Ecto neural progenitor cell (in vitro differentiated cells): ENCODE data around the gene ZFAND2A.

ENCODE experiments used
- DNase-seq: peaks from one replicate; pipeline ENCODE4 v3.0.0-alpha.2; 2018; ENCODE audit warnings: low spot score

ZFAND2A gene

DNA sequence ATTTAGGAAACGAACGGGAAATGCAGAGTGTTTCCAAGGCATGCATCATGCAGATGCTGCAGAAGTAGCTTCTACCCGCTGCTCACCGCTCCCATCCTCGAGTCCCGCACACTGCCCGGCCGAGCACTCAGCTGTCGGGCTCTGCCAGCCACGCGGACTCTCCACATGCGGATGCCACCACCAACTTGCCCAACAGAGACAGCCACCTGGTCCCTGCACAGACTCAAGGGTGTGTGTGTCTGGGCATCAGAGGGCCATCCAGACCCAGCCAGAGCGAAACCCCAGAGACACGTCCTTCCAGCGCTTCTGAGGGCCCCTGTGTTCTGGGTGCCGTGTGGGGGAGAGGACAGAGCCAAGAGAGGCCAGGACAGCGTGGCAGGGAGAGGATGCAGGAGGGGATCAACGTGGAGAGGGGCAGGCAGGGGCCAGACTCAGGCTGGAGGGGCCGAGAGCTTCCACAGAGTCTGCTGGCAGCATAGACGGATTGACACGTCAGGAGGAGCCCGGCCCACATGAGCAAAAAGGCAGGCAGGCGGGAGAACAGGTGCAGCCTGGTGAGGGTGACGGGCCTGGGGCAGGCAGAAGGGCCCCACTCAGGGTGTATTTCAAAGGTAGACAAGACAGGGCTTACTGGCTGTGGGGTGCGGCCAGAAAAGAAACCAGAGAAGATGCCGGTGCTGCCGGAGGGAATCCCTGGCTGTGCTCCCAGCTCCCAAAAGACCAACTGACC, 53.8 kb downstream of the ZFAND2A start:
- DNase-seq = no peak

- no peak for DNase-seq
Observed at GRCh38 chr7:1105189-1105588, 54.8 kb downstream of the ZFAND2A start.

GRCh38 chr7:1104516-1105179, 55.3 kb downstream of the ZFAND2A start:
- no peak for DNase-seq

GRCh38 chr7:1103789-1104515, 56.0 kb downstream of the ZFAND2A start:
- no peak for DNase-seq

DNA sequence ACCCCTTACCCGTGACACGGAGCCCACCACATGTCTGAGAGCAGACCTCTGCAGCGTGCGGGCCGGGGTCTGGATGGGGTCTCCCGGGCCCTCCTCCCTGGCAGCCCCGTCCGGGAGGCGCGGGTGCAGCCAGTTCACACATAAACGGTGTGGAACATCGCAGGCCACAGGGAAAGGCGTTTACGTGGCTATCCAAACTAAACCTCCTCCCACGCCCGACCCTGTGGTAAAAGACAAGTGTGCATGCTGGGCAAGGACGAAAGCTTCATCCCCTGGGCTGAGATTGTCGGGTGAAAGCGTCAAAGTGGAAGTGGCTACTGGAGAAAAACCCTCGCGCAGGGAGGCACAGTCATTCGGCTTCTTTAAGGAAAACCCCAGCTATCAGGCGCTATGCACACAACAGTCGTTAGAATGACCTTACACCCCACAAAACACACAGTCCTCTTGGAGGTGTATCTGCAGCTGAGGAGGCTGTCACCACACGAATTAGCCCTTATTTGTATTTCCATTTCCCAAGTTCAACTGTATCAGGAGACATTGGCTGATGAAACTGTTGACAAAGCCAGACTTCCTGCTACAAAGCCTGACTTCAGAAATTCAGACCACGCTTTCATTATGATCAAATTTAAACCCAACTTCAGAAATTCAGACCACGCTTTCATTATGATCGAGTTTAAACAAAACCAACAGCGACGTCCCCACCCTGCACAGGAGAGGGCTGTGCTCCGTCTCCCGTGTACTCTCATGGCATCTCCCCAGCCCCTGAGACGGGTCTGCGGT, 56.8 kb downstream of the ZFAND2A start:
- DNase-seq = no peak
